Neural progenitor cell (in vitro differentiated cells): ENCODE data around the gene PLAAT5. TPM values are rescaled to one million over a fixed set of nuclear protein-coding genes. Genes with fewer than 3 reads are reported as not detected.

Experiments
- DNase-seq: peaks from one replicate; pipeline ENCODE4 v3.0.0-alpha.2; 2016; ENCODE audit warnings: low spot score
- H2AFZ ChIP-seq: fragments of 200-600 bp; sonication (generic); replicated peaks from 2 replicates; pipeline ENCODE4 v1.6.1; 2016; ENCODE audit warnings: antibody characterized with exemption
- H3F3A ChIP-seq: fragments of 200-600 bp; sonication (generic); 2 replicates; pipeline ENCODE4 v1.6.1; 2016; ENCODE audit warnings: antibody characterized with exemption, low read depth
- H3K27ac ChIP-seq: fragments of 200-600 bp; sonication (generic); 2 replicates; pipeline ENCODE4 v1.5.1; 2016; ENCODE audit warnings: mild to moderate bottlenecking
- H3K27me3 ChIP-seq: fragments of 200-600 bp; sonication (generic); 2 replicates; pipeline ENCODE4 v1.6.1; 2016; ENCODE audit warnings: mild to moderate bottlenecking, moderate library complexity
- H3K36me3 ChIP-seq: fragments of 200-600 bp; sonication (generic); 2 replicates; pipeline ENCODE4 v1.5.1; 2016
- H3K4me1 ChIP-seq: fragments of 200-600 bp; sonication (generic); 2 replicates; pipeline ENCODE4 v1.6.1; 2016; ENCODE audit warnings: mixed run types
- H3K4me2 ChIP-seq: fragments of 200-600 bp; sonication (generic); 2 replicates; pipeline ENCODE4 v1.6.1; 2016
- H3K4me3 ChIP-seq: fragments of 200-600 bp; sonication (generic); 2 replicates; pipeline ENCODE4 v1.5.1; 2016
- H3K79me2 ChIP-seq: fragments of 200-600 bp; sonication (generic); 2 replicates; pipeline ENCODE4 v1.6.1; 2016; ENCODE audit warnings: low read depth
- H3K9ac ChIP-seq: fragments of 200-600 bp; sonication (generic); 2 replicates; pipeline ENCODE4 v1.6.1; 2016
- H3K9me3 ChIP-seq: fragments of 200-600 bp; sonication (generic); 2 replicates; pipeline ENCODE4 v1.5.1; 2016; ENCODE audit warnings: low read depth
- H4K20me1 ChIP-seq: fragments of 200-600 bp; sonication (generic); 2 replicates; pipeline ENCODE4 v1.6.1; 2016; ENCODE audit warnings: low read depth
- H3K27ac Mint-ChIP-seq: 3 replicates; pipeline ENCODE4 v1.8.0; 2021; ENCODE audit warnings: mixed read lengths
- H3K27me3 Mint-ChIP-seq: 2 replicates; pipeline ENCODE4 v1.8.0; 2022; ENCODE audit warnings: low read depth, mild to moderate bottlenecking, inconsistent platforms, moderate library complexity, mixed read lengths; ENCODE audit not compliant: insufficient read depth
- H3K36me3 Mint-ChIP-seq: 3 replicates; pipeline ENCODE4 v1.8.0; 2021; ENCODE audit warnings: mixed read lengths
- H3K4me1 Mint-ChIP-seq: 3 replicates; pipeline ENCODE4 v1.8.0; 2021; ENCODE audit warnings: mixed read lengths
- H3K4me3 Mint-ChIP-seq: 3 replicates; pipeline ENCODE4 v1.8.0; 2021; ENCODE audit warnings: mild to moderate bottlenecking, moderate library complexity, mixed read lengths
- H3K9me3 Mint-ChIP-seq: 3 replicates; pipeline ENCODE4 v1.8.0; 2020; ENCODE audit warnings: mixed read lengths
- CTCF ChIP-seq: fragments of 200-600 bp; sonication (generic); IDR thresholded peaks from 2 replicates; pipeline ENCODE4 v1.5.1; 2017; ENCODE audit warnings: antibody characterized with exemption, mild to moderate bottlenecking
- EZH2 ChIP-seq: fragments of 200-600 bp; sonication (generic); IDR thresholded peaks from 2 replicates; pipeline ENCODE4 v1.6.1; 2017; ENCODE audit warnings: antibody characterized with exemption, mild to moderate bottlenecking, moderate library complexity
- EZH2phosphoT487 ChIP-seq: fragments of 200-600 bp; sonication (generic); IDR thresholded peaks from 2 replicates; pipeline ENCODE4 v1.6.1; 2017; ENCODE audit warnings: antibody characterized with exemption
- total RNA-seq: library from RNA; depleted of rRNA; stranded (reverse); fragments of >200 nt; gene quantifications from 2 replicates; pipeline ENCODE4 v1.2.3, GENCODE V29; 2015; ENCODE audit warnings: low replicate concordance

PLAAT5 gene
- total RNA-seq, 1 donor from 2014 or later: not detected

GRCh38 chr11:63503492-63503891 is 12.5 kb upstream of the PLAAT5 start:
- DNase-seq: no peak
- TF ChIP-seq EZH2phosphoT487 (no peak), EZH2 (no peak), CTCF (no peak)
- no peak overlapping the region for H3K4me3 Mint-ChIP-seq
- no peak overlapping the region for H2AFZ ChIP-seq
- peaks cover 21% of the 10 kb centered on the region for H3K4me1 ChIP-seq
- H3F3A ChIP-seq: peaks cover 9% of the 10 kb centered on the region
- H3K36me3 ChIP-seq: no peaks in the 10 kb centered on the region
- peaks cover 12% of the 10 kb centered on the region for H3K27me3 Mint-ChIP-seq
- H4K20me1 ChIP-seq: no peaks in the 10 kb centered on the region
- peaks cover 10% of the 10 kb centered on the region for H3K27me3 ChIP-seq
- H3K9me3 Mint-ChIP-seq: peaks cover 21% of the 10 kb centered on the region
- peaks cover 2% of the 10 kb centered on the region for H3K4me1 Mint-ChIP-seq
- no peaks in the 10 kb centered on the region for H3K9me3 ChIP-seq
- H3K27ac ChIP-seq: no peak overlapping the region
- H3K79me2 ChIP-seq: no peaks in the 10 kb centered on the region
- peak overlapping the region; percentile 51 for H3K27ac Mint-ChIP-seq
- no peak overlapping the region for H3K4me3 ChIP-seq
- no peak overlapping the region for H3K4me2 ChIP-seq
- no peaks in the 10 kb centered on the region for H3K36me3 Mint-ChIP-seq
- H3K9ac ChIP-seq: no peak overlapping the region

DNA sequence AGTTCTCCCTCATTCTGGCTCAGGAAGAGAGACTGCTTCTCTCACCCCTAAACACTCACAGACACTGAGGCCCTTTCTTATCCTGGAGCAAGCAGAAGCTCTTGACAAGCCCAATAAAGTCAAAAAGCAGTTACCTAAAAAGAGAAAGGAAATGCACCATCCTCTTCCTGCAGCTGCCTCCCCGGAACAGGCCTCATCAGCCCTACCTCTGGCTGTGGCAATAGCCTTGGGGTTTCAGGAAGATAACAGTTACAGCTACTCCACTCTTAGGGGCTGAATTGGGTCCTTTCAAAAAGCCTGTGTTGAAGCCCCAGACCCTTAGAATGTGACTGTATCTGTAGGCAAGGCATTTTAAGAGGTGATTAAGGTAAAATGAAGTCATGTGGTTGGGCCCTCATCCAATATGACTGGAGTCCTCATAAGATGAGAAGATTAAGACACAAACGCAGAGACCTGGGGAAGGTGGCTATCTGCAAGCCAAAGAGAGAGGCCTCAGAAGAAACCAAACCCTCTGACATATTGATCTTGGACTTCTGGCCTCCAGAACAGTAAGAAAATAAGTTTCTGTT is 11.4 kb upstream of the PLAAT5 start:
- H2AFZ ChIP-seq: no peak overlapping the region
- H3K4me2 ChIP-seq: no peak overlapping the region
- no peak overlapping the region for H3K27ac ChIP-seq
- H3K4me3 ChIP-seq: no peak overlapping the region
- H3K9me3 ChIP-seq: no peaks in the 10 kb centered on the region
- H3K27me3 Mint-ChIP-seq: peaks cover 12% of the 10 kb centered on the region
- no peaks in the 10 kb centered on the region for H3K36me3 ChIP-seq
- H3K4me1 ChIP-seq: peaks cover 21% of the 10 kb centered on the region
- peaks cover 9% of the 10 kb centered on the region for H3F3A ChIP-seq
- peaks cover 2% of the 10 kb centered on the region for H3K4me1 Mint-ChIP-seq
- no peak overlapping the region for H3K9ac ChIP-seq
- H3K9me3 Mint-ChIP-seq: peaks cover 21% of the 10 kb centered on the region
- no peaks in the 10 kb centered on the region for H4K20me1 ChIP-seq
- no peaks in the 10 kb centered on the region for H3K36me3 Mint-ChIP-seq
- no peak for TF ChIP-seq EZH2
- H3K27ac Mint-ChIP-seq: peak overlapping the region; percentile 22
- H3K27me3 ChIP-seq: peaks cover 10% of the 10 kb centered on the region
- DNase-seq: no peak
- no peak overlapping the region for H3K4me3 Mint-ChIP-seq
- H3K79me2 ChIP-seq: no peaks in the 10 kb centered on the region

DNA sequence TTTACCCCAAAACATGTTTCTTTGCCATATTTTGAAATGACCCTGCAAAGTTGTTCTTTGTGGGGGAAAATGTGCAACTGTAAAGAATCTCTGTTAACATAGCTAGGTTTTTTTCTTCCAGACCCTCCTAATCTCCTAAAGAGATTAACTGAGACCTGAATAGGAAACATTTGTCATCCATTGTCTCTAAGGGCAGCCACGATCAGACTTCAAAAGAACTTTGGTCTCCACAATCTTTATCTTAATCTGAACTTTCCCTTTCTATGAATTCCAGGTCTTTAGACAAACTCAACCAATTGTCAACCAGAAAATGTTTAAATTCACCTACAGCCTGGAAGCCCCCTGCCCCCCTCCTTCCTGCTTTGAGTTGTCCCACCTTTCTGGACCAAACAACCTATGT is 10.3 kb upstream of the PLAAT5 start:
- Histone ChIP-seq H3K4me2 (peak overlapping the region; percentile 49), H3K4me3 (no peak overlapping the region), H3K9me3 (no peaks in the 10 kb centered on the region), H3K27me3 (peaks cover 10% of the 10 kb centered on the region), H3F3A (peaks cover 9% of the 10 kb centered on the region), H3K79me2 (no peaks in the 10 kb centered on the region), H3K36me3 (no peaks in the 10 kb centered on the region), H3K27ac (no peak overlapping the region), H3K4me1 (peaks cover 21% of the 10 kb centered on the region), H3K9ac (no peak overlapping the region), H4K20me1 (no peaks in the 10 kb centered on the region), H2AFZ (no peak overlapping the region)
- Mint-ChIP-seq H3K27ac (no peak overlapping the region), H3K4me3 (no peak overlapping the region), H3K36me3 (no peaks in the 10 kb centered on the region), H3K4me1 (peaks cover 2% of the 10 kb centered on the region), H3K27me3 (peaks cover 12% of the 10 kb centered on the region), H3K9me3 (peaks cover 21% of the 10 kb centered on the region)
- peak; percentile 58 for DNase-seq
- TF ChIP-seq CTCF (no peak), EZH2 (no peak), EZH2phosphoT487 (peak; percentile 61)

DNA sequence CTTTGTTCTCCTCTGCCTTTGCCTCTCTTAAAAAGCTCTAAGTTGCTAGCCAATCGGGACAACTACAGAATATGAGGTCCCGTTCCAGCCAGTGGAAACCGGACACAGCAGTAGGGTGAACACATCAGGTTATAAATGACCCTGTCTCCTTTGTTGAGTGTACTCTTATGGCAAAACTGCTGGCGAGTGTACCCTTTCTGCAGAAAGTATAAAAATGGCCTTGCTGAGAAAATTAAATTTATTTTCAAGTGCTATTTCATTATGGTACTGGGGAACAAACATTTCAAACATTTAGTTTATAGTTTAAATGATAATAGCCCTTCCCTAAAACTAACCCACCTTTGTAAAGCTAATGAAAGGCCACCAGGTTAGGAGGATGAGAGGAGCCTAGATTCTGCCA is 8.9 kb upstream of the PLAAT5 start:
- no peak overlapping the region for H2AFZ ChIP-seq
- DNase-seq: no peak
- no peak overlapping the region for H3K4me2 ChIP-seq
- H4K20me1 ChIP-seq: no peaks in the 10 kb centered on the region
- H3K36me3 ChIP-seq: no peaks in the 10 kb centered on the region
- Mint-ChIP-seq H3K27ac (no peak overlapping the region), H3K4me3 (no peak overlapping the region), H3K36me3 (no peaks in the 10 kb centered on the region), H3K9me3 (peaks cover 21% of the 10 kb centered on the region), H3K4me1 (peaks cover 2% of the 10 kb centered on the region), H3K27me3 (peaks cover 12% of the 10 kb centered on the region)
- H3K9me3 ChIP-seq: no peaks in the 10 kb centered on the region
- peaks cover 10% of the 10 kb centered on the region for H3K27me3 ChIP-seq
- H3K4me1 ChIP-seq: peaks cover 24% of the 10 kb centered on the region
- no peak overlapping the region for H3K4me3 ChIP-seq
- H3F3A ChIP-seq: peaks cover 9% of the 10 kb centered on the region
- H3K27ac ChIP-seq: no peak overlapping the region
- H3K9ac ChIP-seq: no peak overlapping the region
- TF ChIP-seq EZH2 (no peak), CTCF (no peak), EZH2phosphoT487 (no peak)
- H3K79me2 ChIP-seq: no peaks in the 10 kb centered on the region
